GM13976 (cell line): ENCODE results near the gene MGAT5.
A peak's percentile ranks its signal among the peaks of the same experiment; 100 is the strongest.

ENCODE experiments used
- DNase-seq: peaks from one replicate; pipeline ENCODE4 v3.0.0; 2012; ENCODE audit warnings: low spot score
- CTCF ChIP-seq: IDR thresholded peaks from 2 replicates; pipeline ENCODE4 v1.5.1; 2012; ENCODE audit warnings: borderline replicate concordance, mild to moderate bottlenecking; ENCODE audit not compliant: insufficient read depth; ENCODE audit errors: extremely low read depth, missing control alignments, control extremely low read depth
- in situ Hi-C: fragments of 300-500 bp; cut with MboI; formaldehyde crosslinking; loops from one replicate; pipeline ENCODE4 v1.12.0; 2022; ENCODE audit warnings: low sequenced_read_pairs, mixed read lengths, inconsistent platforms; ENCODE audit not compliant: unreplicated experiment

The MGAT5 gene

DNA sequence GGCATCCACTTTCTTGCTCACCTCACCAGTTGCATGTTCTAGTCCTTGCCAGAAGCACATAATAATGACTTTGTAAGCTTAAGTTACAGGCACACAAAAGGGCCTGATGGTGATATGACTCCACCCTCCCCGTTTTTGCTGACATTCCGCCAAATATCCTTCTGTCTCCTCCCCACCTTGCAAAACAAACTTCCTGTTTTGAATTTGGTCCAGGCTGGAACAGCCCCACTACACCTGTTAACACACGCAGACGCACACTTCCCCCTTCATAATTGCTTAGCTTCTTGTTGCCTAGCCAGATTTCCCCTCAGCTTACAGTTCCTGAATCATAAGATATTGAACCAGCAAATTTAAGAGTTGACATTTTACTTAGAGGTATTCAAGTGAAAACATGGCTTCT lies at the start of gene MGAT5:
Gene MGAT5, plus strand, starts transcription at position 269 of the 400 bp plus-strand sequence. CDS start 332 bp downstream, outside the sequence.
- DNase-seq = no peak
- in situ Hi-C loops = no loop called here
- no peak for TF ChIP-seq CTCF

DNA sequence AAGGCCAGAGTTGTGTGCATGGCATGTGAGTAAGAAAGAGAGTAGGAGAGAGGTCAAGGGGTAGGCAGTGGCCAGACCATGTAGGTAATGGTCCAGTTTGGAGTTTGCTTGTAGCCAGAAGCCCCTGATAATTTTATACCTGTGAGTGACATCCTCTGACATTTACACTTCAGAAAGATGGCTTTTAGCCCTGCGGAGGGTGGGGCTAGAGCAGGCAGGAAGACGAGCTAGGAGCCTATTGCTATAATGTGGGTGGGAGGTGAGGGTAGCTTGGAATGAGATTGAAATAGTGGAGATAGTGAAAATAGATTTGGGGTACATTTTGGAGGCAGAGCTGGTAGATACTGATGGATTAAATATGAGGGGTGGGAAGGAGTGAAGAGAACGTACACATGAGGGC lies 48.8 kb upstream of the MGAT5 start:
- no peak for TF ChIP-seq CTCF
- in situ Hi-C loops = no loop called here
- no peak for DNase-seq

DNA sequence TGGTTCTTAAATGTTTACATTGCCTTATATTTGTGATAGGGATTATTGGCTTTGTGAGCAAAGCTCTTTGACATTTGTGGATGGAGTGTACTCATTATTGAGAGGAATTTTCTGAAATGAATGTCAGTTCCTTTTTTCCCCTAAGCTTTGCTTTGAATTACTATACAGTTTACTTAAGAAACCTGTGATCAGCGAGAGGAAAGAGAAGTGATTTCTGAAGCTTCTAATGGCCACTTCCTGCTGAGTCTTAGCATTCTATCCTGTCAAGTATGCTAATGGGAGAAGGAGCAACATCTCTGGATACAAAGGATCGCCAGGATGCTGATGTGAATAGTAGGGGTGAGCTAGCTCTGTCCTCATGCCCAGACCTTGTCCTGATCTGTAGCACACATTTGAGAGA lies 47.8 kb upstream of the MGAT5 start:
- in situ Hi-C loops = no loop called here
- TF ChIP-seq CTCF = no peak
- no peak for DNase-seq

DNA sequence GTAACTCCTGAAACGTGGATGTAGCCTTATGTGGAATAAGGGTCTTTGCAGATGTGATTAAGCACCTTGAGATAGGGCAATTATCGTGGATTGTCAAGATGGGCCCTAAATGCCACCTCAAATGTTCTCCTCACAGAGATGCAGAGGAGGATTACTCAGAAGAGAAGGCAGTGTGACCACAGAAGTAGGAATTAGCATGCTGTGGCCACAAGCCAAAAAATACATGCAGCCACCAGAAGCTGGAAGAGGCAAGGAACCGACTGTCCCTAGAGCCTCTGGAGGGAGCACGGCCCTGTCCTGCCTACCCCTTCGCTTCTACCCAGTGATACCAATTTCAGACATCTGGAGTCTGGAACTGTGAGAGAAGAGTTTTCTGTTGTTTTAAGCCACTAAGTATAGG lies 47.3 kb upstream of the MGAT5 start:
- DNase-seq = no peak
- no peak for TF ChIP-seq CTCF
- in situ Hi-C loops = no loop called here

GRCh38 chr2:134207589-134208209 lies 46.2 kb upstream of the MGAT5 start:
- TF ChIP-seq CTCF = peak; percentile 67
- DNase-seq = peak; percentile 42
- in situ Hi-C loops = no loop called here

GRCh38 chr2:134208825-134209224 lies 45.0 kb upstream of the MGAT5 start:
- TF ChIP-seq CTCF = no peak
- DNase-seq = no peak
- in situ Hi-C loops = no loop called here
